Effector memory CD8-positive, alpha-beta T cell (primary cell): ENCODE data around the gene HMOX2.

Experiments
- ATAC-seq: fragments of 150-1000 bp; cut with Tn5 transposase; replicated peaks from 2 replicates; pipeline ENCODE4 v1.10.0; 2021; ENCODE audit warnings: mild to moderate bottlenecking, moderate library complexity
- DNase-seq, 3 experiments: peaks; one replicate each; pipeline ENCODE4 v3.0.0; 2021
- H3K27ac Mint-ChIP-seq, 2 donors: one replicate each; pipeline ENCODE4 v1.8.0; 2022; ENCODE audit warnings: mild to moderate bottlenecking in 2 of 2, mixed read lengths in 2 of 2, moderate library complexity in 2 of 2
- H3K27me3 Mint-ChIP-seq, 2 donors: one replicate each; pipeline ENCODE4 v1.8.0; 2022; ENCODE audit warnings: mixed read lengths in 2 of 2
- H3K36me3 Mint-ChIP-seq: one replicate; pipeline ENCODE4 v1.8.0; 2022; ENCODE audit warnings: mild to moderate bottlenecking, moderate library complexity, mixed read lengths; ENCODE audit not compliant: insufficient read depth
- H3K4me1 Mint-ChIP-seq, 2 donors: one replicate each; pipeline ENCODE4 v1.8.0; 2022; ENCODE audit warnings: low read depth in 2 of 2, mixed read lengths in 2 of 2
- H3K4me3 Mint-ChIP-seq, 2 donors: one replicate each; pipeline ENCODE4 v1.8.0; 2022; ENCODE audit warnings: mild to moderate bottlenecking in 2 of 2, mixed read lengths in 2 of 2, moderate library complexity in 2 of 2
- H3K9me3 Mint-ChIP-seq, 2 donors: one replicate each; pipeline ENCODE4 v1.8.0; 2022; ENCODE audit warnings: mixed read lengths in 2 of 2

Gene HMOX2

DNA sequence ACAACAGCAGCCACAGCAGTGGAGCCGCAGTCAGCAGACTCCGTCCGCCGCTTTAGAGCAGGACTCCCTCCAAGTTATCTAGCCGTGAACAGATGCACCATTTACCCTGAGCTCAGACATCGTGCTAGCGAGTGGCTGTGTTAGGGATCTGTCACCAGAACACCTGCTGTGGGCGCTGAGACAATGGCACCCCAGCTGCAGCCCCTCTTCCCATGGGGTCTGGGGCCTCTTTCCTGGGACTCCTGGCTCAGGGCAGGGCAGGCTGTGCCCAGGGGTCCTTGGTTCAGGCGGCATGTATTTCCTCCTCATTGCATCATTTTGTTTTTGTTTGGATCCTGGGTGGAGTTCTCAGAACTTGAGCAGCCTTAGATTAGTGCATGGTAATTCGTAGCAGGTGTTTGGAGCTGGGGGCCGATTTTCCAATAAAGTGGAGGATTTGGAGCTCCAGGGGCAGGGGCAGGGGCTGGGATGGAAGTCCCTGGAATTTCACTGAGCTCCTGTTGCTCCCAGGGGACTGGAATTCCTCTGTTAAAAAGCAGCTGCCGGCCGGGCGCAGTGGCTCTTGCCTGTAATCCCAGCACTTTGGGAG is 25.2 kb upstream of the HMOX2 start:
- ATAC-seq (no peak), DNase-seq (no peak)
- Mint-ChIP-seq H3K9me3 (no peaks in the 10 kb centered on the region), H3K27ac (peak overlapping the region in 1 of 2 donors; percentile 54), H3K4me1 (peaks cover 0 to 2% of the 10 kb centered on the region in 2 donors), H3K27me3 (no peaks in the 10 kb centered on the region), H3K36me3 (peaks cover 73% of the 10 kb centered on the region), H3K4me3 (no peak overlapping the region)

DNA sequence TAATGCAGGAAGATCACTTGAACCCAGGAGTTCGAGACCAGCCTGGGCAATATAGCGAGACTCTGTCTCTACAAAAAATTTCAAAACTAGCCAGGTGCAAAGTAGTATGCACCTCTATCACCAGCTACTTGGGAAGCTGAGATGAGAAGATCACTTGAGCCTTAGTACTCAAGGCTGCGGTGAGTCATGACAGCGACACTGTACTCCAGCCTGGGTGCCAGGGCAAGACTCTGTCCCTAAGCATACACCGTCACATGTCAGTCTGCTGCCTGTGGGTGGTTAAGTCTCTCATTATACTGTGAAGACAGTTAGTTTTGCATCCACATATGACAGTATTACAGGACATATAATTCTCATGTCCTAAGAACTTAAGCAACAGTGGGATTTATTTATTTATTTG is 23.5 kb upstream of the HMOX2 start:
- DNase-seq, result no peak
- no peak overlapping the region for H3K4me3 Mint-ChIP-seq
- peaks cover 5% of the 10 kb centered on the region in 2 donors for H3K4me1 Mint-ChIP-seq
- peak overlapping the region; percentile 31 to 55 for H3K27ac Mint-ChIP-seq
- peaks cover 65% of the 10 kb centered on the region for H3K36me3 Mint-ChIP-seq
- H3K27me3 Mint-ChIP-seq, result no peaks in the 10 kb centered on the region
- H3K9me3 Mint-ChIP-seq, result no peaks in the 10 kb centered on the region
- ATAC-seq, result no peak

DNA sequence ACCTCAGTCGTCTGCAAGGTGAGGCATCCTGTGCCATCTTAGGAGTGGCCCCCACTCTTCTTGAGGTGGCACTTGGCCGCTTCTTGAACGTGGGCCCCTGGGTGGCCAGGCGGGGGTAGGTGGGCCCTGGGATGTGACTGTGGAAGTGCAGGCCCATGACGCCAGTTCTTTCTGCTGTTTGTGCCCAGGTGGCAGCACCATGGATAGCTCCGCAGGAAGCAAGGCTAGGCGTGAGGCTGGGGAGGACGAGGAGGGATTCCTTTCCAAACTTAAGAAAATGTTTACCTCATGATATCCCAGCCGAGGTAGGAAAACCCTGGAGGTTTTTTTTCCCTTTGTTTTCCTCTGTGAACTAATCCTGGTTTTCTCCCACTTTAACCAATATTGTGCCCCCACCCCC is 21.6 kb upstream of the HMOX2 start:
- peak overlapping the region; percentile 31 to 38 for H3K27ac Mint-ChIP-seq

DNA sequence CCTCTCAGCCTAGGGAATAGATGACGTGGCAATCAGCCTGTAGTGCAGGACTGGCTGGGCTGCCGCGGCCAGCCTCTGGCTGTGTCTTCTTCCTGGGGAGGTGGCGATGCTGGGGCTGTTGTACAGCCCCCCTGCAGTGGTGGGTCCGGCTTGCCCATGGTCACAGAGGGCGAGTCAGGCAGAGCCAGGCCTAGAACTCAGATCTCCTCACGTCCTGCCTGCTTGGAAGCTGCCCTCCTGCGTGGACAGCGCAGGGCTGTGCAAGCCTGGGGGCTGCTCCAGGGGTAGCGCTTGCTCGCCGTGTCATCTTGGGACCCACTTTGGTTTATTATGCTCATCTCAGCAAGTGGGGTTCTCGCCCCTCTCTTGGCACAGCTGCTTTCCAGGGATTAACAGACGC is 21.1 kb upstream of the HMOX2 start:
- Mint-ChIP-seq H3K36me3 (peaks cover 49% of the 10 kb centered on the region), H3K9me3 (no peaks in the 10 kb centered on the region), H3K4me1 (peaks cover 13 to 16% of the 10 kb centered on the region in 2 donors), H3K27ac (peak overlapping the region in 1 of 2 donors; percentile 20), H3K4me3 (no peak overlapping the region), H3K27me3 (no peaks in the 10 kb centered on the region)
- ATAC-seq, result no peak
- DNase-seq, result no peak

More for the DNA sequence above, 21.6 kb upstream of the HMOX2 start:
- no peak for ATAC-seq
- peaks cover 49% of the 10 kb centered on the region for H3K36me3 Mint-ChIP-seq
- no peak for DNase-seq
- peaks cover 12 to 13% of the 10 kb centered on the region in 2 donors for H3K4me1 Mint-ChIP-seq
- no peaks in the 10 kb centered on the region for H3K9me3 Mint-ChIP-seq
- no peaks in the 10 kb centered on the region for H3K27me3 Mint-ChIP-seq
- no peak overlapping the region for H3K4me3 Mint-ChIP-seq

DNA sequence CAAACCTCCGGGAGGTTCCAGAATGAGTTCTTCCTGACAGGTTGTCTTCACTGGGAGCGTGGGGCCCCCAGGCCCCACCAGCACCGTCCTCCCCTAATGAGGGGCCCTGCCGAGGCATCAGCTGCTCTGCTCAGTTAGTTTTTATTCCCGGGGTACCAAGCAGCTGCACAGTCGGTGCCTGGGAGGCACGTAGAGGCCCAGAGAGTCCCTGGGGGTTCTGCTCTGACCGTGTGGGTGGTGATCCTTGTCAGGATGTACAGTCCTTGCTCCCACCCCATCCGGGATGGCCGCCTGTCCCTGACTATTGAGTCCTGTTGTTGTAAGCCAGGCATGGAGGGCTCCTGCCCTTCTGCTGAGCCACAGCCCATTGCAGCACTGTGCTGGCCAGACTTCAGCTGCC is 20.2 kb upstream of the HMOX2 start:
- H3K9me3 Mint-ChIP-seq, result no peaks in the 10 kb centered on the region
- no peak for DNase-seq
- peaks cover 49% of the 10 kb centered on the region for H3K36me3 Mint-ChIP-seq
- peaks cover 15 to 19% of the 10 kb centered on the region in 2 donors for H3K4me1 Mint-ChIP-seq
- no peak overlapping the region for H3K4me3 Mint-ChIP-seq
- H3K27me3 Mint-ChIP-seq, result no peaks in the 10 kb centered on the region
- peak overlapping the region in 1 of 2 donors; percentile 20 for H3K27ac Mint-ChIP-seq
- ATAC-seq, result no peak

DNA sequence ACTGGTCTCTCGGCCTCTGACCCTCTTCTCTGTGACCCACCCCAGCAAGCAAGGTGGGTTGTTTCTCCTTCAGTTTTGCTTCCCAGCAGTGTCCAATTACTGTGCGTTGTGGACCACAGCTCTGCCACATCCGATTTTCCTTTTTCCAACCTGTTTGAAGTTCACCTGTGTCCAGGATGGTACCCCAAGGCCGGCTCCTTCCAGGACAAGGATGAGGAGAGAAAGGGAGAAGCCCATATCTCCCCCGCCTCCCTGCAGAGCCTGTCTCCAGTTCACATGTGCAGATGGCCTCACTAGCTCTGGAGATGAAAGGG is 15.3 kb upstream of the HMOX2 start:
- Mint-ChIP-seq H3K27ac (peak overlapping the region in 1 of 2 donors; percentile 11), H3K4me1 (peaks cover 26 to 29% of the 10 kb centered on the region in 2 donors), H3K4me3 (no peak overlapping the region), H3K9me3 (no peaks in the 10 kb centered on the region), H3K36me3 (peaks cover 55% of the 10 kb centered on the region), H3K27me3 (no peaks in the 10 kb centered on the region)
- no peak for DNase-seq
- ATAC-seq, result no peak

DNA sequence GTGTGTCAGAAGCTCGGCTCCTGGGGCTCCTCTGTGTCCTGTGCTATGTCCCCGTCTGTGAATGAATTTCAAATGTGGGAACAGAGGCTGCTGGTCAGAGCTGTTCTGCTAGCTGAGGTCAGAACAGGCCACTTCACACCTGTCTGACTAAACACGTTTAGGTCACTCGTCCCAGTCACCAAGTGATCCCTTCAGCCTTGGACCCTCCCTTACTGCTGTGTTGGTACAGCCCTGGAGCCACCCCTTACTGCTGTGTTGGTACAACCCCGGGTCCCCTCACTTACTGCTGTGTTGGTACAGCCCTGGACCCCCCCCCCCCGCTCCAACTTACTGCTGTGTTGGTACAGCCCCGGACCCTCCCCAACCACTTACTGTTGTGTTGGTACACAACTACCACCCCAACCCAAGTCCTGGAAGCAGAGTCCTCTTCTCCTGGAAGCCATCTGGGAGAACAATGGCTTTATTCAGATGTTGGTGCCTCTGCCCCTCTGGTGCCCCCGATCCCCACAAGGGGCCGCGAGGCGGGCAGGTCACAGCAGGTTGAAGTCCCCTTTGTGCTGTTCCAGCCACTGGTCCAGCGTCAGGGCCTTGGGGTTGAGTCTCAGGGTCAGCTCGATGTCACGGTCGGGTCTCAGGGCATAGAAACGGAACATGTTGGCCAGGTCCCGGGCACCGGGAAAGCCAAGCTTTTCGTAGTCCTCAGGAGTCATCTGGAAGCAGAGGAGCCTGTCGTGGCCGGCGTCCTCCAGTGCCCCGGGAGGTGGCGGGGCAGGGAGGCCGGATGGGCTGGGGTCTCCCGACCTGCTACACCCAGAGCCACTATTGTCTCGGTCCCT is 14.7 kb upstream of the HMOX2 start:
- Mint-ChIP-seq H3K4me1 (peaks cover 32 to 34% of the 10 kb centered on the region in 2 donors), H3K27me3 (no peaks in the 10 kb centered on the region), H3K4me3 (no peak overlapping the region), H3K9me3 (no peaks in the 10 kb centered on the region), H3K36me3 (peaks cover 61% of the 10 kb centered on the region), H3K27ac (peak overlapping the region in 1 of 2 donors; percentile 11)
- no peak for ATAC-seq
- no peak for DNase-seq

DNA sequence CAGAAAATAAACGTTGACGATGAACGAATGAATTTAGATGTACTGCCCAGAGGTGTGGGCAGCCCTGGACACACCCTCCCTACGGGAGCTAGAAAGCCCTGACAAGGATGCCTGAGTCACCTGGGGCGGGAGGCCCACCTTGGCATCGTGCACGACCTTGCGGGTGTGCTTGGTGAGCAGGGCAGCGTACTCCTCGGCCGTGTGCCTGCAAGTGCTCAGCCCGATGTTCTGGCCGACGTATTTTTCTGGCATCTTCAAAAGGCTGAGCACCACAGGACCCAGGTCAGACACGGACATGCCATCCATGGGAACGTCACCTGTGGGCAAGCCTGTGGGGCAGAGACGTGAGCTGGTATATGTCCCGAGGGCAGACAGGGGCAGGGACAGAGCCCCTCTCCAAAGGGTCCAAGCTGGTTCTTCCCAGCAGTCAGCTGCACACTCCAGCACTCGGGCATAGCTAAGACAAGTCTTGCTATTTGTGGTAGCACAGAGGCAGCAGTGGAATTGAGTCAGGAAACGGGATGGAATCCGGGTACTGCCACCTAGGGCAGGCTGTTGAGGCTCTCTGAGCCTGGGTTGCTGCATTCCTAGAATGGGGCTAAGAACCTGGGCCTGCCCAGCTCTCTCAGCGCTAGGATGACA is 12.6 kb upstream of the HMOX2 start:
- H3K27ac Mint-ChIP-seq, result peak overlapping the region; percentile 49 to 68
- H3K4me3 Mint-ChIP-seq, result no peak overlapping the region
- H3K4me1 Mint-ChIP-seq, result peaks cover 36 to 39% of the 10 kb centered on the region in 2 donors
- no peaks in the 10 kb centered on the region for H3K9me3 Mint-ChIP-seq
- no peaks in the 10 kb centered on the region for H3K27me3 Mint-ChIP-seq
- no peak for ATAC-seq
- peaks cover 61% of the 10 kb centered on the region for H3K36me3 Mint-ChIP-seq
- no peak for DNase-seq

DNA sequence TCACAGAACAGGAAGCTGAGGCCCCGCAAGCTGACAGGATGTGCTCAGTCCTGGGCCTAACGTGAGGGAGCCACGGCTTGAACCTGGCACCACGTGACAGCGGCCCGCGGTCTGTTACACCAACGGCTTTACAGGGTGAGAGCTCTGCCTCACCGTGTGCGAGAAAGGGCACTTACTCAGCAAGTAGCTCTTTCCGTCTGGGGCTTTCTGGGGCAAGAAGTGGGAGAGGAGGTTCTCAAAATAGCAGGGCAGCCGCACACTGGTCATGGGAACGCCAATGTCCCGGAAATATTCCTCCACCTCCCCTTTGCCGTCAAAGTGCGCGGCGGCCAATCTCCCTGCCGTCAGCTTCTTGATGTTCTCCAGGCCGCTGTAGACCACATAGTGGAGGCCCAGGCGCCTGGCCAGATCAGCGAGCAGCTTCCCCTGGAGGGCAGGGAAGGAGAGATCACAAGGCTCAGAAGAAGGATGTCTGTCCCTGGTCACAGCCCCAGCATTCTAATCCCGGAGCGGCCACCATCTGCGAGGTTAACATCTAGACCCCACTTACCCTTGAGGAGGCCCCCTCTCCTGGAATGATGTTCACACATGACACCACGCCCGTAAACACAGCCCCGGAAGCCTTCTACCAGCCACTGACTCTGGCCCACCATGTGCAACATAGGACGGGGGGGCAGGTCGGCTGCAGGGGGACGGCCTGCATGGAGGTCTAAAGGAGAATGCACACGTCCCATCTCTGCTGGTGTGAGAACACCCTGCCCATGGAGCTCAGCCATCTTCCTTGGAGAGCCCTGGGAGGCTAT is 10.0 kb upstream of the HMOX2 start:
- Mint-ChIP-seq H3K27ac (peak overlapping the region; percentile 96), H3K4me3 (peak overlapping the region; percentile 78 to 79), H3K27me3 (no peaks in the 10 kb centered on the region), H3K36me3 (peaks cover 62% of the 10 kb centered on the region), H3K9me3 (no peaks in the 10 kb centered on the region), H3K4me1 (peaks cover 20 to 29% of the 10 kb centered on the region in 2 donors)
- ATAC-seq, result peak; percentile 97
- DNase-seq, result peak; percentile 76 to 77 (median 76)

DNA sequence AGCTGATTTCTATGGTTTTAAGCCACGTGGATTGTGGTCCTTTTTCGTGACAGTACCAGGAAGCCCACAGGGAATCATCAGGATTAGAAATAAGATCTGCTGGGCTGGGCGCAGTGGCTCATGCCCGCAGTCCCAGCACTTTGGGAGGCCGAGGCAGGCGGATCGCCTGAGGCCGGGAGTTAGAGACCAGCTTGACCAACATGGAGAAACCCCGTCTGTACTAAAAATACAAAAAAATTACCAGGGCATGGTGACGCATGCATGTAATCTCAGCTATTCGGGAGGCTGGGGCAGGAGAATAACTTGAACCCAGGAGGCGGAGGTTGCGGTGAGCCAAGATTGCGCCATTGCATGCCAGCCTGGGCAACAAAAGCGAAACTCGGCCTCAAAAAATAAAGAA is 8.3 kb upstream of the HMOX2 start:
- peaks cover 52% of the 10 kb centered on the region for H3K36me3 Mint-ChIP-seq
- DNase-seq (no peak), ATAC-seq (no peak)
- no peaks in the 10 kb centered on the region for H3K27me3 Mint-ChIP-seq
- H3K4me1 Mint-ChIP-seq, result peaks cover 27 to 32% of the 10 kb centered on the region in 2 donors
- H3K27ac Mint-ChIP-seq, result peak overlapping the region in 1 of 2 donors; percentile 96
- H3K9me3 Mint-ChIP-seq, result no peaks in the 10 kb centered on the region
- H3K4me3 Mint-ChIP-seq, result no peak overlapping the region

DNA sequence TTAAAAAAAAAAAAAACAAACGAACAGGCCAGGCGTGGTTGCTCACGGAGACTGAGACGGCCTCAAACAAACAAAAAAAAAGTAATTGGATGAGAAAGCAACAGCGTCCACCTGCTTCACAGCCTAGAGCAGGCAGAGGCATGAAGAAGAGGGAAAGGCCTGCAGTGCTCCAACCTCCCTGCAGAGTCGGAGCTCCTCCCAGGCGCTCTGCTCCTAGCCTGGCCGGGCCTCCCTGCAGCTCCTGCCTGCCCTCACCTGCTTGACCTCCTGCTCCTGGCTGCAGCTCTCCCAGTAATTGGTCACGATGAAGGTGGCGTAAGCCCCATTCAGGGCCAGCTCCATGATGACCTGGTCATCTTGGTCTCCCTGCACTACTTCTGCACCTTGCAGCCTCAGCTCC is 7.2 kb upstream of the HMOX2 start:
- no peak for ATAC-seq
- no peak overlapping the region for H3K4me3 Mint-ChIP-seq
- no peaks in the 10 kb centered on the region for H3K9me3 Mint-ChIP-seq
- H3K36me3 Mint-ChIP-seq, result peaks cover 44% of the 10 kb centered on the region
- H3K4me1 Mint-ChIP-seq, result peaks cover 35 to 38% of the 10 kb centered on the region in 2 donors
- H3K27ac Mint-ChIP-seq, result peak overlapping the region in 1 of 2 donors; percentile 23
- DNase-seq, result no peak
- H3K27me3 Mint-ChIP-seq, result no peaks in the 10 kb centered on the region

DNA sequence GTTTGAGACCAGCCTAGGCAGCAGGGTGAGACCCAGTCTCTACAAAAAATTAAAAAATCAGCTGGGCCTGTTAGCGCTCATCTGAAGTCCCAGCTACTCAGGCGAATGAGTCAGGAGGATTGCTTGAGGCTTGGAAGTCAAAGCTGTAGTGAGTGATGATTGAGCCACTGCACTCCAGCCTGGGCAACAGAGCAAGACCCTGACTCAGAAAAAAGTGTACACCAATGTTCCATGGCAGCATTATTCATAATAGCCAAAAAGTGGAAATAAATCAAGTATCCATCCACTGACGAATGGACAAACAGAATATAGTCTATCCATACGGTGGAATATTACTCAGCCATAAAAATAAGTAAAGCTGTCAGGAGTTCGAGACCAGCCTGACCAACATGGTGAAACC is 4.3 kb upstream of the HMOX2 start:
- H3K27ac Mint-ChIP-seq, result peak overlapping the region in 1 of 2 donors; percentile 49

DNA sequence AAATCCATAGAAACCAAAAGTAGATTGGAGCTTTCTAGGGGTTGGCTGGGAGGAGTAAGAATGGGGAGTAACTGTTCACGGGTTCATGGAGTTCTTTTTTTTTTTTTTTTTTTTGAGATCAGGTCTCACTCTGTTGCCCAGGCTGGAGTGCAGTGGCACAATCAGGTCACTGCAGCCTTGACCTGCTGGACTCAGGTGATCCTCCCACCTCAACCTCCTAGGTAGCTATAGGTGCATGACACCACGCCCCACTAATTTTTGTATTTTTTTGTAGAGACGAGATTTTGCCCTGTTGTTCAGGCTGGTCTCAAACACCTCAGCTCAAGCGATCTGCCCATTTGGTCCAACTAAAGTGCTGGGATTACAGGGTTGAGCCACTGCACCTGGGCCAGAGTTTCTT is 3.3 kb upstream of the HMOX2 start:
- Mint-ChIP-seq H3K27ac (peak overlapping the region; percentile 57 to 69), H3K4me3 (peak overlapping the region; percentile 74 to 90), H3K4me1 (peaks cover 22 to 25% of the 10 kb centered on the region in 2 donors), H3K9me3 (no peaks in the 10 kb centered on the region), H3K27me3 (no peaks in the 10 kb centered on the region), H3K36me3 (peaks cover 28% of the 10 kb centered on the region)
- no peak for ATAC-seq
- no peak for DNase-seq

More for the DNA sequence above, 4.3 kb upstream of the HMOX2 start:
- ATAC-seq (no peak), DNase-seq (no peak)
- peaks cover 23% of the 10 kb centered on the region for H3K36me3 Mint-ChIP-seq
- H3K4me1 Mint-ChIP-seq, result peaks cover 21 to 23% of the 10 kb centered on the region in 2 donors
- H3K9me3 Mint-ChIP-seq, result no peaks in the 10 kb centered on the region
- H3K27me3 Mint-ChIP-seq, result no peaks in the 10 kb centered on the region
- H3K4me3 Mint-ChIP-seq, result no peak overlapping the region
